ENCODE measurements around the gene BLOC1S2. TPM values are rescaled to one million over a fixed set of nuclear protein-coding genes. Genes with fewer than 3 reads are reported as not detected.

Gene BLOC1S2
- total RNA-seq, 1 experiment from 2014 or later: 54.1 TPM

- CTCF ChIA-PET: no interaction called here
- Mint-ChIP-seq H3K4me3 (no peak overlapping the region), H3K27ac (no peak overlapping the region), H3K4me1 (peaks cover 7% of the 10 kb centered on the region), H3K36me3 (no peaks in the 10 kb centered on the region), H3K27me3 (ENCODE audit: low read depth) (peaks cover 27% of the 10 kb centered on the region), H3K9me3 (no peaks in the 10 kb centered on the region)
- DNase-seq (ENCODE audit: low spot score): no peak
- no peak for ATAC-seq
- TF ChIP-seq TEAD4 (CRISPR knock-in tag; IDR thresholded peaks at IDR 0.05) (no peak), E2F4 (CRISPR knock-in tag; IDR thresholded peaks at IDR 0.05; ENCODE audit: borderline replicate concordance, low read depth) (no peak), NR1H2 (CRISPR knock-in tag; IDR thresholded peaks at IDR 0.05) (no peak), FOXJ3 (CRISPR knock-in tag; IDR thresholded peaks at IDR 0.05; ENCODE audit: borderline replicate concordance) (no peak), ZNF416 (CRISPR knock-in tag; IDR thresholded peaks at IDR 0.05) (no peak), ZNF121 (CRISPR knock-in tag; IDR thresholded peaks at IDR 0.05) (no peak), USF1 (CRISPR knock-in tag; IDR thresholded peaks at IDR 0.05) (no peak), SMAD4 (CRISPR knock-in tag; IDR thresholded peaks at IDR 0.05) (no peak), JAZF1 (CRISPR knock-in tag; IDR thresholded peaks at IDR 0.05) (no peak), ZNF671 (CRISPR knock-in tag; IDR thresholded peaks at IDR 0.05) (no peak), FOXK1 (CRISPR knock-in tag; IDR thresholded peaks at IDR 0.05) (no peak), SP1 (CRISPR knock-in tag; conservative IDR thresholded peaks at IDR 0.05) (no peak), ELF4 (CRISPR knock-in tag; IDR thresholded peaks at IDR 0.05; ENCODE audit: low read depth) (no peak), CREM (CRISPR knock-in tag; IDR thresholded peaks at IDR 0.05) (no peak), IRF2 (CRISPR knock-in tag; IDR thresholded peaks at IDR 0.05; ENCODE audit: borderline replicate concordance, low read depth) (no peak), ZMAT4 (CRISPR knock-in tag; IDR thresholded peaks at IDR 0.05) (no peak)
- TF ChIP-seq, protein P1, sequence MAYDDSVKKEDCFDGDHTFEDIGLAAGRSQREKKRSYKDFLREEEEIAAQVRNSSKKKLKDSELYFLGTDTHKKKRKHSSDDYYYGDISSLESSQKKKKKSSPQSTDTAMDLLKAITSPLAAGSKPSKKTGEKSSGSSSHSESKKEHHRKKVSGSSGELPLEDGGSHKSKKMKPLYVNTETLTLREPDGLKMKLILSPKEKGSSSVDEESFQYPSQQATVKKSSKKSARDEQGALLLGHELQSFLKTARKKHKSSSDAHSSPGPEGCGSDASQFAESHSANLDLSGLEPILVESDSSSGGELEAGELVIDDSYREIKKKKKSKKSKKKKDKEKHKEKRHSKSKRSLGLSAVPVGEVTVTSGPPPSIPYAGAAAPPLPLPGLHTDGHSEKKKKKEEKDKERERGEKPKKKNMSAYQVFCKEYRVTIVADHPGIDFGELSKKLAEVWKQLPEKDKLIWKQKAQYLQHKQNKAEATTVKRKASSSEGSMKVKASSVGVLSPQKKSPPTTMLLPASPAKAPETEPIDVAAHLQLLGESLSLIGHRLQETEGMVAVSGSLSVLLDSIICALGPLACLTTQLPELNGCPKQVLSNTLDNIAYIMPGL (CRISPR knock-in tag; IDR thresholded peaks at IDR 0.05): no peak
- TF ChIP-seq, protein P2, sequence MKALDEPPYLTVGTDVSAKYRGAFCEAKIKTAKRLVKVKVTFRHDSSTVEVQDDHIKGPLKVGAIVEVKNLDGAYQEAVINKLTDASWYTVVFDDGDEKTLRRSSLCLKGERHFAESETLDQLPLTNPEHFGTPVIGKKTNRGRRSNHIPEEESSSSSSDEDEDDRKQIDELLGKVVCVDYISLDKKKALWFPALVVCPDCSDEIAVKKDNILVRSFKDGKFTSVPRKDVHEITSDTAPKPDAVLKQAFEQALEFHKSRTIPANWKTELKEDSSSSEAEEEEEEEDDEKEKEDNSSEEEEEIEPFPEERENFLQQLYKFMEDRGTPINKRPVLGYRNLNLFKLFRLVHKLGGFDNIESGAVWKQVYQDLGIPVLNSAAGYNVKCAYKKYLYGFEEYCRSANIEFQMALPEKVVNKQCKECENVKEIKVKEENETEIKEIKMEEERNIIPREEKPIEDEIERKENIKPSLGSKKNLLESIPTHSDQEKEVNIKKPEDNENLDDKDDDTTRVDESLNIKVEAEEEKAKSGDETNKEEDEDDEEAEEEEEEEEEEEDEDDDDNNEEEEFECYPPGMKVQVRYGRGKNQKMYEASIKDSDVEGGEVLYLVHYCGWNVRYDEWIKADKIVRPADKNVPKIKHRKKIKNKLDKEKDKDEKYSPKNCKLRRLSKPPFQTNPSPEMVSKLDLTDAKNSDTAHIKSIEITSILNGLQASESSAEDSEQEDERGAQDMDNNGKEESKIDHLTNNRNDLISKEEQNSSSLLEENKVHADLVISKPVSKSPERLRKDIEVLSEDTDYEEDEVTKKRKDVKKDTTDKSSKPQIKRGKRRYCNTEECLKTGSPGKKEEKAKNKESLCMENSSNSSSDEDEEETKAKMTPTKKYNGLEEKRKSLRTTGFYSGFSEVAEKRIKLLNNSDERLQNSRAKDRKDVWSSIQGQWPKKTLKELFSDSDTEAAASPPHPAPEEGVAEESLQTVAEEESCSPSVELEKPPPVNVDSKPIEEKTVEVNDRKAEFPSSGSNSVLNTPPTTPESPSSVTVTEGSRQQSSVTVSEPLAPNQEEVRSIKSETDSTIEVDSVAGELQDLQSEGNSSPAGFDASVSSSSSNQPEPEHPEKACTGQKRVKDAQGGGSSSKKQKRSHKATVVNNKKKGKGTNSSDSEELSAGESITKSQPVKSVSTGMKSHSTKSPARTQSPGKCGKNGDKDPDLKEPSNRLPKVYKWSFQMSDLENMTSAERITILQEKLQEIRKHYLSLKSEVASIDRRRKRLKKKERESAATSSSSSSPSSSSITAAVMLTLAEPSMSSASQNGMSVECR (CRISPR knock-in tag; IDR thresholded peaks at IDR 0.05; ENCODE audit: borderline replicate concordance): no peak
- POLR2A ChIA-PET: no interaction called here
Observed at GRCh38 chr10:100334762-100335161, 48.3 kb upstream of the BLOC1S2 start.
